KMS-11 (cell line): ENCODE data around the gene ALKBH4.
A peak's percentile ranks its signal among the peaks of the same experiment; 100 is the strongest.

Source experiments
- H2AFZ ChIP-seq: fragments of 200-600 bp; sonication (generic); 2 replicates; pipeline ENCODE4 v1.6.1; 2016; ENCODE audit warnings: antibody characterized with exemption, mixed run types, low read depth
- H3K27ac ChIP-seq: fragments of 200-600 bp; sonication (generic); 2 replicates; pipeline ENCODE4 v1.6.1; 2016; ENCODE audit warnings: mild to moderate bottlenecking, mixed run types
- H3K27me3 ChIP-seq: fragments of 200-600 bp; sonication (generic); 2 replicates; pipeline ENCODE4 v1.6.1; 2017; ENCODE audit warnings: mild to moderate bottlenecking, low read depth, mixed run types, moderate library complexity; ENCODE audit not compliant: insufficient read depth
- H3K36me3 ChIP-seq: fragments of 200-600 bp; sonication (generic); 2 replicates; pipeline ENCODE4 v1.6.1; 2017; ENCODE audit warnings: mild to moderate bottlenecking, mixed run types; ENCODE audit not compliant: insufficient read depth
- H3K4me1 ChIP-seq: fragments of 200-600 bp; sonication (generic); 2 replicates; pipeline ENCODE4 v1.6.1; 2016; ENCODE audit warnings: mild to moderate bottlenecking, low read depth, mixed run types; ENCODE audit not compliant: poor library complexity, severe bottlenecking
- H3K4me2 ChIP-seq: fragments of 200-600 bp; sonication (generic); 2 replicates; pipeline ENCODE4 v1.7.0; 2016; ENCODE audit warnings: mild to moderate bottlenecking, mixed run types
- H3K4me3 ChIP-seq: fragments of 200-600 bp; sonication (generic); IDR thresholded peaks from 2 replicates; pipeline ENCODE4 v1.6.1; 2017; ENCODE audit warnings: low read depth, low read length, mixed read lengths; ENCODE audit not compliant: insufficient read depth
- H3K79me2 ChIP-seq: fragments of 200-600 bp; sonication (generic); 2 replicates; pipeline ENCODE4 v1.6.1; 2016; ENCODE audit warnings: low read depth, mixed run types; ENCODE audit not compliant: insufficient read depth
- H3K9ac ChIP-seq: fragments of 200-600 bp; sonication (generic); 2 replicates; pipeline ENCODE4 v1.6.1; 2016; ENCODE audit warnings: mild to moderate bottlenecking, mixed run types
- H4K20me1 ChIP-seq: fragments of 200-600 bp; sonication (generic); 2 replicates; pipeline ENCODE4 v1.6.1; 2016; ENCODE audit warnings: mild to moderate bottlenecking, mixed run types; ENCODE audit not compliant: insufficient read depth
- TF ChIP-seq, protein P1 (sequence below): fragments of 200-600 bp; sonication (generic); conservative IDR thresholded peaks from 2 replicates; pipeline ENCODE4 v1.6.1; 2017; ENCODE audit warnings: low read depth, mild to moderate bottlenecking, antibody characterized with exemption, low read length, moderate library complexity, mixed read lengths

The ALKBH4 gene

DNA sequence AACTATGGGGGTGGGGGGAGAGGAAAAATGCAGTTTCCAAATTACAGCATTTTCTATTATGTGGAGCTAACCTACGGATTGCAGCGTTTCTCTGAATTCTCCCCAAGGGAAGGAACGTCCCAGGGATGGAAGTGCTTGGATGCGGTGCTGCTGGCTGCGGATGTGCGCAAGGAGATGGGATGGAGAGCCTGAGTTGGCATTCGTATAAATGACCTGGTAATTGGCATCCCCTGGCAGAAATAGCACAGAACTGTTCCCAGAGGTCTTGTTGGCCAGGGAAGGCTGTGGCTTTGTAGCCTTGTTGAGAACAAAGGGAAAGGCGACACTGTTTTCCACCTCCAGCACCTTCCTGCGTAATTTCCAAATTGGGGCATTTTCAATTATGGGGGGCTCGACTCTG, 28.5 kb downstream of the ALKBH4 start:
- H3K9ac ChIP-seq, result no peak overlapping the region
- TF ChIP-seq, protein P1, sequence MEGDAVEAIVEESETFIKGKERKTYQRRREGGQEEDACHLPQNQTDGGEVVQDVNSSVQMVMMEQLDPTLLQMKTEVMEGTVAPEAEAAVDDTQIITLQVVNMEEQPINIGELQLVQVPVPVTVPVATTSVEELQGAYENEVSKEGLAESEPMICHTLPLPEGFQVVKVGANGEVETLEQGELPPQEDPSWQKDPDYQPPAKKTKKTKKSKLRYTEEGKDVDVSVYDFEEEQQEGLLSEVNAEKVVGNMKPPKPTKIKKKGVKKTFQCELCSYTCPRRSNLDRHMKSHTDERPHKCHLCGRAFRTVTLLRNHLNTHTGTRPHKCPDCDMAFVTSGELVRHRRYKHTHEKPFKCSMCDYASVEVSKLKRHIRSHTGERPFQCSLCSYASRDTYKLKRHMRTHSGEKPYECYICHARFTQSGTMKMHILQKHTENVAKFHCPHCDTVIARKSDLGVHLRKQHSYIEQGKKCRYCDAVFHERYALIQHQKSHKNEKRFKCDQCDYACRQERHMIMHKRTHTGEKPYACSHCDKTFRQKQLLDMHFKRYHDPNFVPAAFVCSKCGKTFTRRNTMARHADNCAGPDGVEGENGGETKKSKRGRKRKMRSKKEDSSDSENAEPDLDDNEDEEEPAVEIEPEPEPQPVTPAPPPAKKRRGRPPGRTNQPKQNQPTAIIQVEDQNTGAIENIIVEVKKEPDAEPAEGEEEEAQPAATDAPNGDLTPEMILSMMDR, result no peak
- H3K4me1 ChIP-seq, result peaks cover 80% of the 10 kb centered on the region
- peaks cover 8% of the 10 kb centered on the region; the same call in 1 of the 2 replicates for H3K36me3 ChIP-seq
- no peak overlapping the region; the same call in 1 of the 2 replicates for H3K27ac ChIP-seq
- no peak overlapping the region for H2AFZ ChIP-seq
- H3K79me2 ChIP-seq, result peaks cover 63% of the 10 kb centered on the region
- peak overlapping the region; percentile 89 for H3K4me2 ChIP-seq
- H4K20me1 ChIP-seq, result no peaks in the 10 kb centered on the region
- no peak overlapping the region for H3K4me3 ChIP-seq
- no peaks in the 10 kb centered on the region for H3K27me3 ChIP-seq

DNA sequence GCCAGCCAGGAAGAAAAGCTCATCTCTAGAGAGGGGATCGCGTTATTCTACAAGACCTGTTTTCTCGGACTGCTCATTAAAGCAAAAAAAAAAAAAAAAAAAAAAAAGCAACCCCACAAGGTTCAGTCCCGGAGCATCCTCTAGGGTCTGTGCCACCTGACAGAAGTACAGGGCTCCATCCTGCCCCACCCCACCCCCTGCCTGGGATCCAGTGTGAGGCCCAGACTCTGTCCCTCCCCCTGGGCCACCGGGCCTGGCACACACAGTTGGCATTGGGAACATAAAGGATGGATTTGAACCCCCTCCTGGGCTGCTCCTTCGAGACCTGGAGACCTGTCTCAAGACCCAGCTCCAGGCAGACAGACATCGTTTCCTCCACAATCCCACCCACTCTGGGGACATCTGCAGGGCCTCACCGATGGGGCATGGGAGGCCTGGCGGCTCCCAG, 30.6 kb downstream of the ALKBH4 start:
- Histone ChIP-seq H3K4me2 (peak overlapping the region; percentile 89), H3K79me2 (peaks cover 59% of the 10 kb centered on the region), H3K9ac (peak overlapping the region; percentile 88), H3K27ac (peak overlapping the region; percentile 82), H3K27me3 (no peaks in the 10 kb centered on the region), H3K4me1 (peaks cover 80% of the 10 kb centered on the region), H2AFZ (0 out of 2 replicates have a peak overlapping the region, but pooled peaks have one; percentile 34), H3K4me3 (peak overlapping the region; percentile 42), H4K20me1 (no peaks in the 10 kb centered on the region), H3K36me3 (peaks cover 3% of the 10 kb centered on the region; the same call in 1 of the 2 replicates)
- TF ChIP-seq, protein P1, result no peak

DNA sequence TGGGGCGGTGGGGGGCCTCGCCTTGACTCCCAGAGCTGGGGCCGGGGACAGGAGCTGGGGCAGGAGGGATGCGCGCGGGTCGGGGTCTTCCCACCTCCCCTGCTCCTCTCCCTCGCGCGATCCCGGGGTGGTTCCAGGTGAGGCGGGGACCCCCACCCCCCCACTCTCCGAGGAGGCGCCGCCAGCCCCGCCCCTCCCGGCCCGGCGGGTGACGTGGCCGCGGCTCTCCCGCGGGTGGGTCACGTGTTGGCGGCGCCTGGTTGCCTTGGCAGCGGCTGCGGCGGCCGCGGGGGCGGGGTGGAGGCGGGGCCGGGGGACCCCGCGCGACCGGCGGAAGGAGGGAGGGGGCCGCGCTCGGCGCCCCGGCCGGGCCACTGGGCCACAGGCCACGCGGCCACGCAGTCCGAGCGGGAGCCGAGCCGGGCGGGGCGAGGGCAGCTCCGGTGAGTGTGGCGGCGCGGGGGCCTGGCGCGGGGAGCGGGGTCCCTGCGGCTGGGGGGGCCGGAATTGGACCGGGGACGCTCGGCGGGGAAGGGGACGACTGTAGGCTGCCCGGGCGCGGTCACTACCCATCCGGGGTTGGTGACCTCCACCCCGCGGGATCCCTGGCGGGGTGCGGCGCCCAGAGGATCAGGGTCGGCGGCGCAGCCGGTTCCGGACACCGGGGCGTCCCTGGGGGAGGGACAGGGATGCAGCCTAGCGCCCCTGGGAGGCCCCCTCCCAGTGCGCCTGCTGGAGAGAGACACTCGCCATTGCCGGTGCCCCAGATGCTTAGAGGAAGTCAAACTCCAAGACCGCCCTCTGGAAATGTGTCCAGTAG, 31.2 kb downstream of the ALKBH4 start, which contains the start of gene ORAI2:
Gene ORAI2 (plus strand): TSS at position 357 of the 820 bp plus-strand sequence. CDS start 5,382 bp downstream, outside the sequence.
- peaks cover 58% of the 10 kb centered on the region for H3K79me2 ChIP-seq
- H3K9ac ChIP-seq, result peak within 1 kb of the TSS; percentile 88
- peak within 1 kb of the TSS; percentile 90 for H3K4me2 ChIP-seq
- H3K27ac ChIP-seq, result peak within 1 kb of the TSS; percentile 97
- H3K4me3 ChIP-seq, result peak within 1 kb of the TSS; percentile 42
- TF ChIP-seq, protein P1, result no peak
- H3K4me1 ChIP-seq, result peaks cover 80% of the 10 kb centered on the region
- H2AFZ ChIP-seq, result peak within 1 kb of the TSS; percentile 34; the same call in 1 of the 2 replicates
- H4K20me1 ChIP-seq, result no peaks in the 10 kb centered on the region
- no peaks in the 10 kb centered on the region for H3K27me3 ChIP-seq
- H3K36me3 ChIP-seq, result peaks cover 3% of the 10 kb centered on the region; the same call in 1 of the 2 replicates

DNA sequence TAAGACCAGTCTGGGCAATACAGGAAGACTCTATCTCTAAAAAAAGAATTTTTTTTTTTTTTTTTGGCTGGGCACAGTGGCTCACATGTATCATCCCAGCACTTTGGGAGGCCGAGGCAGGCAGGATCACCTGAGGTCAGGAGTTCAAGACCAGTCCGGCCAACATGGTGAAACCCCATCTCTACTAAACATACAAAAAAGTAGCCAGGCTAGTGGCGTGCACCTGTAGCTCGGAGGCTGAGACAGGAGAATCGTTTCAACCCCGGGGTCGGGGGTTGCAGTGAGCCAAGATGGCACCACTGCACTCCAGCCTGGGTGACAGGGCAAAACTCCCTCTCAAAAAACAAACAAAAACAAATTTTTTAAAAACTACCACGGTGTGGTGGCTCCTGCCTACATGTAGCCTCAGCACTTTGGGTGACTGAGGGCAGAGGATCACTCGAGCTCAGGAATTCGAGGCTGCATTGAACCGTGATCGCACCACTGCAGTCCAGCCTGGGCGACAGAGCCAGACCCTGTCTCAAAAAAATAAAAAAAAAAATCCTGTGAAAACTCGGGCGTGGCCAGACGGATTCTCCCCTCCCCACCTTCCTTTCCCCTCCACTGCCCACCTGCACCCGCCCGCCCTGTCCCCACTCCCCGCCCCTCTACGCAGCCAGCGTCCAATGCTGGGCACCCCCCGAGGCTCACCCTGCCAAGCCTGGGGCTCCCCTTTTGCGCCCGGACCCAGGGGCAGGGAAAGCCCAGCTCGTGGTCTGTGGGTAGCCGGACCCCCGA, 32.0 kb downstream of the ALKBH4 start:
- Histone ChIP-seq H3K27me3 (no peaks in the 10 kb centered on the region), H3K4me1 (peaks cover 80% of the 10 kb centered on the region), H3K4me3 (no peak overlapping the region), H2AFZ (no peak overlapping the region), H3K9ac (peak overlapping the region; percentile 88), H3K79me2 (peaks cover 58% of the 10 kb centered on the region), H3K36me3 (peaks cover 2% of the 10 kb centered on the region; the same call in 1 of the 2 replicates), H3K27ac (peak overlapping the region; percentile 97), H3K4me2 (peak overlapping the region; percentile 90), H4K20me1 (no peaks in the 10 kb centered on the region)
- TF ChIP-seq, protein P1, result no peak
